Ectodermal cell (in vitro differentiated cells): Measurements from ENCODE around the gene LMF1.

Experiments
- H3K27ac ChIP-seq: 2 replicates; pipeline ENCODE4 v1.7.0; 2013; ENCODE audit warnings: mild to moderate bottlenecking, low read depth, low read length; ENCODE audit not compliant: insufficient read depth, poor library complexity, severe bottlenecking
- H3K27me3 ChIP-seq: 2 replicates; pipeline ENCODE4 v1.7.0; 2013; ENCODE audit warnings: mild to moderate bottlenecking, low read length; ENCODE audit not compliant: insufficient read depth, control insufficient read depth, poor library complexity, severe bottlenecking
- H3K36me3 ChIP-seq: one replicate; pipeline ENCODE4 v1.7.0; 2013; ENCODE audit warnings: low read length; ENCODE audit not compliant: control insufficient read depth, insufficient read depth
- H3K4me1 ChIP-seq: one replicate; pipeline ENCODE4 v1.7.0; 2013; ENCODE audit warnings: low read length; ENCODE audit not compliant: control insufficient read depth, insufficient read depth
- H3K4me3 ChIP-seq: 2 replicates; pipeline ENCODE4 v1.7.0; 2013; ENCODE audit warnings: low read depth, low read length, control low read depth; ENCODE audit not compliant: insufficient read depth
- H3K9me3 ChIP-seq: 2 replicates; pipeline ENCODE4 v1.7.0; 2013; ENCODE audit warnings: mild to moderate bottlenecking, low read length, moderate library complexity; ENCODE audit not compliant: control insufficient read depth
- WGBS, 2 experiments: methylation state at CpG; one replicate each; pipeline ENCODE4 v1.1.7; 2013; ENCODE audit warnings: missing lambda C conversion rate in 2 of 2; 5-methylcytosine and 5-hydroxymethylcytosine counted together

Gene LMF1

DNA sequence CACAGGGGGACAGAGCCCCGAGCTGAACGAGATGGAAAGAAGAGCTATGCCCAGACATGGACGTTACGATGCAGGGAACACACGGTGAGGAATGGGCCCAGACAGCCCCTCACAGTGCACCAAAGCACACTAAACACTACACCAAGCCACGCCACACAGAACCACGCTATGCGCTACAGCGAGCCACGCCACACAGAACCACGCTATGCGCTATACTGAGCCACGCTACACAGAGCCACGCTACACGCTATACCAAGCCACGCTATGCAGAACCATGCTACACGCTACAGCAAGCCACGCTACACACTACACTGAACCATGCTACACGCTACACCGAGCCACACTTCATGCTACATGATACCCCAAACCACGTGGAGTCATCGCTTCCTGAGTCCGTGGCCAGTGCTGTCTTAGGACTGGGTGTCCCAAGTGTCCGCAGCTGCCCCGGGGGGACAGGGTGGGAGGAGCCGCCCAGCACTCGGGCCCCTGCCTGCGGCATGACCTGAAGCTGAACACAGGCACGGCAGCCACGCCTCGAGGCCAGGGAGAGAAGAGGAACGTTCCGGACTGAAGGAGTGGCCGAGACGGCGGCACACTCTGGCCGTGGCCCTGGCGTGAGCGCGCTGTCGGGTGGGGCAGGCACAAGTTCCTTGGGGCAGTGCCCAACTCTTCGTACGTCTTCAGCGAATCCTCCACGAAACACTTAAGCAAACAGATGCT lies 61.3 kb downstream of the LMF1 start:
- 96% methylated on average over 45 of the region's 45 CpGs for WGBS, 2 experiments
- H3K9me3 ChIP-seq = peaks cover 2% of the 10 kb centered on the region
- H3K27me3 ChIP-seq = no peaks in the 10 kb centered on the region
- H3K4me3 ChIP-seq = no peak overlapping the region
- H3K4me1 ChIP-seq = no peaks in the 10 kb centered on the region
- H3K27ac ChIP-seq = no peak overlapping the region
- H3K36me3 ChIP-seq = no peaks in the 10 kb centered on the region

DNA sequence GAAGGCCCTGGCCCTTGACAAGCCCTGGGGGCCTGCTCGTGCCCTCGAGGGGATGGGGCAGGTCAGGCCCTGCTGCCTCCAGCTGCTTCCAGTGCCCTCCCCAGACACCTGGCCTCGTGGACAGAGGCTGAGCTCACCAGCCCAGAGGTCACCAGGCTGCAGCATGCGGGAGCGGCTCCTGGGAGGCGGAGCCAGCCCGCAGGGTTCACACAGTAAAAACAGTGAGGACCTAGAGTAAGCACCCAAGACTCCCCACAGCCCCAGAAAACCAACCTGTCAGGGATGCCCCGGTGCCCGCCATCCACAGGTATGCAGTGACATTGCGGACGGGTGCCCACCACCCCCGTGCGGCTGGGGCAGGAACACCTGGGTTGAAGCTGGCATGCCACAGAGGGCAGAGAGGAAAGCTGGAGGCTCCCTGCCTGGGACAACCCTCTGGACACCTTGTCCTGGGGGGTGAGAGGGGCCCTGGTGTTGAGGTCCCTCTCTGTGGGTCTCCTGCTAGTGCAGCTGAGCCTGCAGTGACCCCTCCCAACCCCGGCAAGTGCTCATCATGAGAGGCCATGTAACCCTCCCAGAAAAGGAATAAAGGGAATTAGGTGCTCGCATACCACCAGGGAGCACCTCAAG lies 62.1 kb downstream of the LMF1 start:
- H3K27ac ChIP-seq = no peak overlapping the region
- H3K27me3 ChIP-seq = no peaks in the 10 kb centered on the region
- 91 to 93% methylated on average over 15 of the region's 15 CpGs for WGBS, 2 experiments
- H3K4me1 ChIP-seq = no peaks in the 10 kb centered on the region
- H3K9me3 ChIP-seq = peaks cover 2% of the 10 kb centered on the region
- no peaks in the 10 kb centered on the region for H3K36me3 ChIP-seq
- no peak overlapping the region for H3K4me3 ChIP-seq

DNA sequence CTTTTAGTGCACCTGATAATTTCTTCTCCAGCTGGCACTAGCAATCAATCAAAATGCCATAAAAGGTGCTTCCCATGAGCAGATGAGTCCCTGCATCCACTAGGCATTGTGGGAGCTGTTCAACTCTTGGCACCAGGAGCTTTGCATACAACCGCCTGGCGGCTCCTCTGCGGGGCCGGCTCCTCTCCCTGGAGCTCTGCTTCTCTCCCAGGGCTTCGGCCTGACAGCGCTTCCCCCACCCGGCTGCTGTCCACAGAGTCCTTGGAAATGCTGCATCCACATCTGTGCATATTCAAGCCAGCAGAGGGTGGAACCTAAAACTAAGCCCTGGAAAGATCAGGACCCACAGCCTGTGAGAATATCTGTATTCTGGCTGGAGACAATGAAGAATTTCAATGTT lies 62.9 kb downstream of the LMF1 start:
- Histone ChIP-seq H3K27ac (no peak overlapping the region), H3K4me3 (no peak overlapping the region), H3K27me3 (no peaks in the 10 kb centered on the region), H3K9me3 (peaks cover 2% of the 10 kb centered on the region), H3K36me3 (no peaks in the 10 kb centered on the region), H3K4me1 (no peaks in the 10 kb centered on the region)
- WGBS, 2 experiments = 92 to 94% methylated on average over 7 of the region's 7 CpGs

DNA sequence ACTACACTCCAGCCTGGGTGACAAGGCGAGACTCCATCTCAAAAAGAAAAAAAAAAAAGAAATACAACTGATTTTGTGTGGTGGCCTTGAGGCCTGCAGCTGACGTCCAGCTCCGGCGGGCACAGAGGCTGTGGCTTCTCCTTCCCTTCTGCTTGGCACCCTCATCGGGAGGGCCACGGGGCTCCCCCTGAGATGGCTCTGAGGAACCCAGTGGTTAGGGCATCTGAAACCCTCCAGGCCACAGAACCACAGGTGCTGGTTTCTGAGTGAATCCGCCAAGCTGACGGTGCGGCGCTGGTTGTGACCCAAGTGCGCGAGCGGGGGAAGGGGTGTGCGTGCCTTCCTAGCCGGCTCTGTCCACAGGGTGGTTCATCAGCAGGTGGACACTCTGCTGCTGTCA lies 63.4 kb downstream of the LMF1 start:
- no peak overlapping the region for H3K27ac ChIP-seq
- no peaks in the 10 kb centered on the region for H3K4me1 ChIP-seq
- no peak overlapping the region for H3K4me3 ChIP-seq
- no peaks in the 10 kb centered on the region for H3K36me3 ChIP-seq
- no peaks in the 10 kb centered on the region for H3K27me3 ChIP-seq
- peaks cover 2% of the 10 kb centered on the region for H3K9me3 ChIP-seq
- WGBS, 2 experiments = 89% methylated on average over 15 of the region's 15 CpGs

DNA sequence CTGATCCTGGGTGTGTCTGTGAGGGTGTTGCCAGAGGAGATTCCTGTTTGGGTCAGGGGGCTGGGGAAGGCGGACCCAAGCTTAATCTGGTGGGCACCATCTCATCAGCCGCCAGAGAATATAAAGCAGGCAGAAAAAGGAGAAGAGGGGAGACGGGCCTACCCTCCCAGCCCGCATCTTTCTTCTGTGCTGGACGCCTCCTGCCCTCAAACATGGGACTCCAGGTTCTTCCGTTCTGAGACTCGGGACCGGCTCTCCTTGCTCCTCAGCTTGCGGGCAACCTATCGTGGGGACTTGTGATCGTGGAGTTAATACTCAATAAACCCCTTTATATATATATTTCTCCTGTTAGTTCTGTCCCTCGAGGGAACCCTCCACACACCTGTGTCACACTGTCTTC lies 64.5 kb downstream of the LMF1 start:
- WGBS, 2 experiments = 93 to 97% methylated on average over 12 of the region's 12 CpGs
- no peaks in the 10 kb centered on the region for H3K36me3 ChIP-seq

GRCh38 chr16:901715-902601 lies 68.8 kb downstream of the LMF1 start:
- peaks cover 2% of the 10 kb centered on the region for H3K9me3 ChIP-seq
- H3K4me1 ChIP-seq = peaks cover 3% of the 10 kb centered on the region
- no peaks in the 10 kb centered on the region for H3K36me3 ChIP-seq
- H3K27me3 ChIP-seq = no peaks in the 10 kb centered on the region
- 90 to 91% methylated on average over 32 of the region's 32 CpGs for WGBS, 2 experiments
- no peak overlapping the region for H3K27ac ChIP-seq
- H3K4me3 ChIP-seq = no peak overlapping the region

More for the DNA sequence above, 64.5 kb downstream of the LMF1 start:
- H3K27ac ChIP-seq = no peak overlapping the region
- peaks cover 2% of the 10 kb centered on the region for H3K9me3 ChIP-seq
- H3K27me3 ChIP-seq = no peaks in the 10 kb centered on the region
- no peak overlapping the region for H3K4me3 ChIP-seq
- H3K4me1 ChIP-seq = no peaks in the 10 kb centered on the region

- H3K9me3 ChIP-seq = no peaks in the 10 kb centered on the region
- no peak overlapping the region for H3K27ac ChIP-seq
- no peak overlapping the region for H3K4me3 ChIP-seq
- no peaks in the 10 kb centered on the region for H3K36me3 ChIP-seq
- peaks cover 3% of the 10 kb centered on the region for H3K4me1 ChIP-seq
- WGBS, 2 experiments = 86% methylated on average over 11 of the region's 11 CpGs
- no peaks in the 10 kb centered on the region for H3K27me3 ChIP-seq
Measured at GRCh38 chr16:901149-901548, 69.6 kb downstream of the LMF1 start.

DNA sequence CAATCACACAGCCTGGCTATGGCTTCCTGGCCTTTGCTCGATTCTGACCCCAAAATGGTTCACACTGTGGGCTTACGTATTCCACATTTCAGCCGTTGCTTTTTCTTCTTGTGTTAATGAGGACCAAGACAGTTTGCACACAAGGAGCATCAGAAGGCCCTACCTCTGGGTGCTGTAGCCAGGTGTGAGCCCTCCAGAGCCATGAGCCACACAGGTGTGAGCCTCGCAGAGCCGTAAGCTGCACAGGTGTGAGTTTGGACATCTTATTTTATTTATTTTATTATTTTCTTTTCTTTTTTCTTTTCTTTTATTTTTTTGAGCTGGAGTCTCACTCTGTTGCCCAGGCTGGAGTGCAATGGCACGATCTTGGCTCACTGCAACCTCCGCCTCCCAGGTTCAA lies 70.6 kb downstream of the LMF1 start:
- no peaks in the 10 kb centered on the region for H3K9me3 ChIP-seq
- WGBS, 2 experiments = 97 to 98% methylated on average over 5 to 6 of the region's 7 CpGs
- no peak overlapping the region for H3K4me3 ChIP-seq
- no peak overlapping the region for H3K27ac ChIP-seq
- no peaks in the 10 kb centered on the region for H3K27me3 ChIP-seq
- peaks cover 3% of the 10 kb centered on the region for H3K4me1 ChIP-seq
- H3K36me3 ChIP-seq = no peaks in the 10 kb centered on the region

GRCh38 chr16:899683-900060 lies 71.1 kb downstream of the LMF1 start:
- H3K27ac ChIP-seq = no peak overlapping the region
- peaks cover 3% of the 10 kb centered on the region for H3K4me1 ChIP-seq
- WGBS, 2 experiments = 93% methylated on average over 24 of the region's 24 CpGs
- no peak overlapping the region for H3K4me3 ChIP-seq
- H3K36me3 ChIP-seq = no peaks in the 10 kb centered on the region
- H3K27me3 ChIP-seq = no peaks in the 10 kb centered on the region
- H3K9me3 ChIP-seq = no peaks in the 10 kb centered on the region
